GM19351 (cell line): ENCODE results near the gene CBX4.

Source experiments
- ATAC-seq: cut with Tn5 transposase; IDR thresholded peaks from one replicate; pipeline ENCODE4 v1.9.1; 2021; ENCODE audit warnings: mild to moderate bottlenecking, moderate library complexity; ENCODE audit not compliant: unreplicated experiment

Gene CBX4

DNA sequence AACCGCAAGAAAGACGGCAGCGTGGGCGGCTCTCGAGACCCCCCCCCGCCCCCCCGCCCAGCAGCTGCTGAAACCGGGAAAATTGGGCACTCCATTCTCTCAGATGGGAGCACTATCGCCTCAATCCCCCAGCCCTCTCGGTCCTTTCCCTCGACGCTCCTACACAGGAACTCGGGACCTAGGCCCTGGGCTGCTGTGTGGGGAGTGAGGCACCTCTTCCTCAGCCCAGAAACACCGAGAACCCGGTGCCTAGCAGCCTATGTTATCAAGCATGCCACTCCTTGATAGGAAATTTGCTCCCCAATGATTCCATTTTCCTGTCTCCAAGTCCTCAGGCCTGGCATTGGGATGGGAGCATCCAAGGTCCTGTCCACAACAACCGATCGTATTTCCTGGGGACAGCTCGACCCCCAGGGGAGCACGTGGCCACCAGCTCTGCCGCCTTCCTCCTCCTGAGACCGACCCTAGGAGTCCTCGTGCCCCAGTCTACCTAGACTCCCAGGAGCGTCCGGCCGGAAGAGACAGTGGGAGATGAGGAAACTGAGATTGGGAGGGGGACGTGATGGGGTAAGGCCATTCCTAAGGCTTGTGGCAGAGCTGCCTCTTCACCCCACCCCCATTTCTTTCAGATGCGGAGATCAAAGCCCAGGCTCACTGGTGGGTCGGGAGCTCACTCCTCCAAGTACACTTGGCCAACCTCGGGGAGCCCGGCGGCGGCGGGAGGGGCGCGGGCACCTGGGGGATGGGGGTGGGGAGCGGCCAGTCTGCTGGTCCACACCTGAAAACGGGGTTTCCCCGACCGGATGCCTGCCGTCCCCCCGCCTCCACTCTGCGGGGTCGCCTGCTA lies 24.9 kb downstream of the CBX4 start:
- ATAC-seq, result no peak

DNA sequence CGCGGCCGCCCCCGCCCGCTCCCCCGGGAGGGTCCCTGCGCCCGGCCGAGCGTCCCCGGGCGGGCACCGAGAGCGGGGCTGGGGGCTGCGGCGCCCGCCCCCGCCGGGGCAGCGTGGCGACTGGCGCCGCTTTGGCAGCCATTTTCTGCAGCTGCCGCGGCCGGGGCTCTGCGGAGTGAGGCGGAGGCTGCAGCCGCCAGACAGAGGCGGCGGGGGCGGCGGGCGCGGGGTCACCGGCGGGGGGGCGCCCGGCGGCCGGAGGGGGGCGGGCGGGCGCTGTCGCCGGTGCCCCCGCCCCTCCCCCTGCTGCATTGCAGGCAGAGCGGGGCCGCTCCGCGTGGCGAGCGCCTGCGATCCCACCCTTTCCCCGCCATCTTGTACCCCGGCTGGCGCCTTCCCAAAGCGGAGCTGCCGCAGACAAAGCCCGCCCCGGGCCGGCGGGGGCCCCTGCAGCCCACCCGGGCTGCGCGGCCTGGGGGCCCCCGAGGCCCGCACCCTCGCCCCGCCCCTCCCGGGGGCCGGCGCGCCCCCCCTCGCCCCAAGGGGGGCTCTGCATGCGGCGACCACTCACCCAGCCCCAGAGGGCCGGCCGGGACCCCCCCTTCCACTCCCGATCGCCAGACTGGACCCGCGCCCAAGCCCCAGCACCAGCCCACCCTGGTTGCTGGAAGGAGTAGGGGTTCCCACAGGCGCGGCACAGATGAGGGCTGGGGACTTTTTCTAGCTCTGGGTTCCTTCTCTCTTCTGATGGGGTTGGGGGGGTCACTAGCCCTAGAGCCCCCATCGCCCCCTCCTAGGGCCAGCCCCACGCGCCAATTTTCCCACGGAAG lies 25.7 kb downstream of the CBX4 start:
- no peak for ATAC-seq

DNA sequence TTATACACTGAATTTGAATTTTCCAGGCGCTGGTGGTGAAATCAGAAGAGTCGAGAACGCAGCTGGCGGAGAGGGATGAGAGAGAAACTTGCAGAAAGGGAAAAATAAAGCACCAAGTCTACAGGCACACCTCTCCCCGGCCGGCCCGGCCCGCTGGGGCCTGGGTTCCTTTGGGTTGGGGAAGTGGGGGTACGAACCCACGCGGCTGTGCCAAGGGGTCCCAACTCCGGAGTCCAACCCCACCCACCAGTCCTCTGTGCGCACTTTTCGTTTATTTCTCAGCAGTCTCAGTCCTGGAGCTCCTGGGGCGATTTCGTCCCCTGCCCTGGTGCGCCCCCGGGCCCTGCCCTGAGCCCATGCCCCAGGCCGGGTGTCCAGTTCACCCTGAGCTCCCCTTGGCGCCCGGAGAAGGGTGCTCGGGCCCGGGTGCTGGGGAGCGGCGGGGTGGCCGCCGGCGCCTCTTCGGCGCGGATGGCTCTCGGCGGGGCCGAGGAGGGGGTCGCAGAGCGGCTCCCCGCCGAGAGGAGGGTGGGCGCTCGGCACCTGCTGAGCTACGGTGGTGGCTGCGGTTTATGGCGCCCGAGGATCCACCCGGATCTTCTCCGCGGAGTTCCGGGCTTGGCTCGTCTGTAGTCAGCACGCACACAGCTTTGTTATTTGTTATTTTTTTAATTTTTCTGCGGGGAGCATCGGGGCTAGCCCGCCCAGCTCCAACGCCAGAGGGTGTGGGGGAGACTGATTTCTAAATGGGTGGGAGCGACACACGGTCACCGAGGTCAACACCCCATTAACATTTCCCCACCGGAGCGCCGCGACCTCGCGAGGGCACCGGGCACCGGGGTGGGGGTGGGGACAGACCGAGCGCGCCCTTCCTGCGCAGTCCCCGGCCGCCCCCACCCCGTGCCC lies 26.6 kb downstream of the CBX4 start:
- no peak for ATAC-seq

DNA sequence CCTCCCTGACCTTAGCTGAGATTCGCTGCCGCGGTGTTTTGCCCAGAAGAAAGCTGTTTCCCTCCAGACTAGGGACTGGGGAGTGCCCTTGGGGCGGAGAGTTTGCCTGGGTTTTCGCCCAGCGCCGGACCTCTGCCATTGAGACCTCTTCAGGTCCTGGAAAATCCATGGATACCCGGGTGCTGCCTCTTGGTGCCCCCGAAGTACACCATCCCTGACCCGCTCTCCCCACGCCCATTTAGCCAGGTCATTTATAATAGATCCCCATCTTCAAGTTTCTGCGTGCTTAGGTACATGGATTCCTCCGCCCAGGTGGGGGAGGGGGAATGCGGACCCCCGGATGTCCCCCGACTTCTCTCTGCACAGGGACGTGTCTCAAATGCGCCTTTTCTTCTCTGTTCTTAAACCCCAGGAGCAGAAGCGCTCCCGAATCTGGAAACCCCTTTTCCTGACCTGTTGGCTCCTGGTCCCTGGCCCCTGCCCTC lies 27.3 kb downstream of the CBX4 start:
- ATAC-seq, result no peak

DNA sequence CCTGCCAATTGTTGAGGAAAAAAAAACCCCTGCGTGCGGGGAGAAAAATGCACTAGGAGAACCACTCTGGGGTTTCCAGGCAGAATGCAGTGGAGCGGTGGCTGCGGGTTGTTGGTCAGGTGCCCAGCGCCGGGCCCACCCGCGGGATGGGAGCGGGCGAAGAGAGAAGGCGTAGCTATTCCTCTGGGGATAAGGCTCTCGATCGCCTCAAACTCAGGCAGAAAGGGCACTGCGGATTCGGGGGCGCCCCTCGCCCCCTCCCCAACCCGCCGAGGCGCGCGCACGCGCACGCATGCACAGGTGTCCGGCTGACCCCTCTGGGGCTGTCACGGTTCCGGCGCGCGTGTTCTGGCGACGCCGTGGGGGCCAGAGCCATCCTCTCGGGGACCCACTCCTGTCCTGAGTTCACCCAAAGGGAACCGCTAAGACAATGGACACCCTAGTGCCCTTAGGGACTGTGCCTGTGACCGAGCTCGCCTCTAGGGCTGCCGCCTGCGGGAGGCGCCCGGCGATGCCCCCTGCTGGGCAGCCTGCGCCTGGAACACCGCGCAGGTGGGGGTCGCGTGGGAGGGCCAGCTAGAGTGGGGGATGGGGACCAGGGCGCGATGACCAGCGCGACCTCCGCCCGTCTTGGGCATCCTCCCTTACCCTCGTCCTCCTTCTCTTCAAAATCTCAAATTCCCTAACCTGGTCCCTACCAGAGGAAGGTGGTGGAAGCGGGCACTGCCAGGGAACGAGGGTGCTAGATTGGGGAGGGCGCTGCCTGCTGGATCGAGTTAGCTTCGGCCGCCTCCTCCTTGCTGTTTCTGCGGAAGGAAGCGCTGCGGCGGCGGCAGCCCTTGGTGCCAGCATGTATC lies 28.0 kb downstream of the CBX4 start:
- no peak for ATAC-seq

DNA sequence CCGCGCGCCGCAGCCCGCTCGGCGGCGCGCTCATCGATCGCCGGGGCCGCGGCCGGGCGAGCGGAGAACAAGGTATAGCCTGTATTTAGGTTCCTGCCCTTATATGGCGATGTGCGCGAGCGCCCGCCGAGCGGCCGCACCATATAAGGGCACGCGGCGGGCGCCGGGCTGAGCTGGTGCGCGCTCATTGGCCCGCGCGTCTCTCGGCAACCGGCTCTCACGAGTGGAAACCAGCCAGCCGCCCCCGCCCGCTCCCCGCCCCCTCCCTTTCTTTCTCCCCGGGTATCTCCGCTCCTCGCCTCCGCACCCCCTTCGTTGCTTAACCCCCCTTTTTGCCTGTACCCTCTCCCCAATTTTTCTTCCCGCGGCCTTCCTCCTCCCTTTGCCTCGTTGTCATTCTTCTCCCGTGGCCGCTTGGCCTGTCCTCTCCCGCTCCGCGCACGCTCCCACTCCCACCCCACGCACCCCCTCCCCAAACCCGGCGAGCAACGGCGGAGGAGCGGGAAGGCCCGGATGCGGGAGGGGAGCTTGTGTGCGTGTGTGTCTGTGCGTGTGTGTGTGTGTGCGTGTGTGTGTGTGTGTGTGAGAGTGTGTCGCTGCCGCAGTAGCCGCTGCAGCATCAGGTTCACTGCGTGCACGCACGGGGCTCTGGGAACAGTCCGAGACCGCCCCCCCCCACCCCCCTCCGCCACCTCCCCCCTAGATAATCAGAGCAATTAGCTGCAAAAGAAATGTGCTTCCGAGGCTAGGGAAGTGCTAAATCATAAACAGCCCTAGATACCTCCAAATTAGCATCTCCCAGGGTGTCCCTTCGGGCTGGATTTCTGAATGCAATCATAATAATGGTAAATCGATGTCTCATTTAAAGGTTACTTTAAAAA lies 28.9 kb downstream of the CBX4 start:
- ATAC-seq, result peak; percentile 86

DNA sequence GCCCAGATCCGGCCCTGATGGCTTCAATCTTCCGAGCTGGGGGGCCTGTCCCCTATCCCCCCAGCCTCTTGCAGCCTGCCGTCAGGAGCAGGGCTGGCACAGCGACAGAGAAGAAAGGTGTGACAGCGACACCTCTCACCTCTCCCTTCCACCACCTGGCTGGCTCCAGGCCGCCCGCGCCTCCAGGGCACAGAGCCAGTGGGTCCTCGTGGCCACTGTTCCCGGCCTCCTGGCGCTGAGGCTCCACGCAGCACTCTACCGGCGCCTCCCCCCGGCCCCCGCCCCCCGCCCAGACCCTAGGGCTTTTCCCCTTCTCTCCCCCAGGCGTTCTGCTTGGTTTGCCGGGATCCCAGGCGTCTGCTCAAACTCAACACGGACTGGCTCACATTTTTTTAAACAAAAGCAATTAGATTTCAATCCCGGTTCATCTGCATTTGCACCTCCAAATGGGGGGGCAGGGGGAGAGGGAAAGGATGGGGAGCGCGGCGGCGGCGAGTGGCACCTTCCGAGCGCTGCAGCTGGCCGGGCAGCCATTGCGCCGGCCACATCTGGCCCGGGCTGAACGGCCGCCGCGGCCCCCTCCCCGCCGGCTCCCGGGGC lies 29.6 kb downstream of the CBX4 start:
- ATAC-seq, result no peak

DNA sequence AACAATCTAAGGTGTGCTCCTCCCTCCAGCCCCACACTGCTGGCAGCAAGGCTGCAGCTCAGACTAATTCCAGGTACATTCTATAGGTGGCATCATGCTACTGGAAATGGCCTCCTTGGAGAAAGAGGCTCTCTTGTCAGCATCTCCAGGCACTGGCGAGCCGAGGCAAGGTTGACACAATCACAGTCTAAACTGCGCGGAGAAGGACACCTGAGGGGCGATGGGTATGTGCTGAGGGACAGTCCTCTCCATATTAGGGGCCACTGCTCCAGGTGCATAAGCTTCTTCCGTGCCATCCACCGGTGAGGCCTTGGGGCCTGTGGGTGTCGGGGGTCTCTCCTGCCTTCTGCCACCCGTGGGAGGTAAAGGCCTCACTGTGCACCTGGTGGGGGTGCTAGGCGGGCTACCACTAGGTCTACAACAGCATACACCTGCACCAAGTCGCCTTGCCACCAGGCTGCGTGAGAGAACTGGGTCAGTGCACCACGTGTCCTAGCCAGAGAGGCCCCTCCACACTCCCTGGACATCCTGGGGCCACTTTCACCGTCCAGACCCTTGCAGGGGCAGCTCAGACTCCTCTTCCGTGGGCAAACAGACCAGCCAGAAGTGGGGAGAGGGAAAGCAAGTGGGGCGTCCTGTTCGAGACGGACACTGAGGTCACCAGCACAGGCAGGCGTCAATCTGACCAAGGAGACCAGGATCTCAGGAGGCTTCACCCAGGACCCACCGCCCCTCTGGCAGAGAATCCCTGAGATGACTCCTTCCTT lies 30.3 kb downstream of the CBX4 start:
- ATAC-seq, result no peak

DNA sequence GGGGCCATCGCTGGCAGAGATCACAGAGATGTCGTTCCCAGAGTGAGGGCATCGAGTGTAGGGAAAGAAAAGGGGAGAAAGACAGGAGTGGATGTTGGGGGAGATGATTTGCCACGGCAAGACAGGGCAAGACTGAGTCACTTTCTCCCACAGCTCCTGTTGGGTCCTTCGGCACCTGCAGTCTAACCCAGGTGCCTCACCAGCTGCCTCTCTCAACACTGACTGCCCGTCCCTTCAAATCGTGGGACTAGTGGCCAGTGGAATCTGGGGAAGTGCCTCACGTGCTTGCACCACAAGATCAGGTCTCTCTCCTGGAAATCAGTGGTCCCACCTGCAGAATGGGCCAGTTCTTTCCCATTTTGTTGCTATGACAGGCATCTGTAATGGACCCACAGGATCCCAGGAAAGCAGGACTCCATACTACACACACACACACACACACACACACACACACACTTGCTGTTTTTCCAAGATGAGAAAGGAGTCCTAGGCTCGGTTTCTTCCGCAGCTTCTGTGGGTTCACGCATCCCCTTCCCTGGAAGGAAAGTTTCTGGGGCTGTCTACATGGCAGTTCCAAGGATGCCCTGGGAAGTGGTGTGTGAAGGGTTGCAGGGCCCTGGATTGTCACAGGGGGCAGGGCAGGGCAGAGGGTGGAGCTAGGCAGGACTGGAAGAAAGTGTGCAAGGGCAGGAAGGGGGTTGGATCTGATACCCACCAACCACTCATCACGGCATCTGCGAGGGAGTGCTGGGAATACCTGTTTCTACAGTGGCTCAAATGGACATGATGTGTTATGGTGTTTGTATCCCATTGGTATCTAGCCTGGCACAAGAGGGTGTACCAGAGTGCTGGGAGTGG lies 32.1 kb downstream of the CBX4 start:
- ATAC-seq, result no peak

DNA sequence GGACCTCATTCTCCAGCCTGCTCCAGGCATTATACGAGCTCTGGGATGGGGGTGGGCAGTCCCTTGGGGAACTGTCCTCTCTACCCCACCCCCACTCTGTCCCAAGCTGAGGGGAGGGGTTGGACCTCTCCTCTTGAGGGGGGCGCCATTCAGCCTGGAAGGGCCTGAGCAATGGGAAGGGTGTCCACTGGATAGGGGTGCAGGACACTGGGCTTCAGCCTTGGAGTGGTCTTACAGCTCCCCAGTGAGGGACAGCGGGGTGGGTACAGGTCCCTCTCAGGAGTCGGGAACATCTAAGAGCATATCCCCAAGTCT lies 32.8 kb downstream of the CBX4 start:
- ATAC-seq, result no peak

DNA sequence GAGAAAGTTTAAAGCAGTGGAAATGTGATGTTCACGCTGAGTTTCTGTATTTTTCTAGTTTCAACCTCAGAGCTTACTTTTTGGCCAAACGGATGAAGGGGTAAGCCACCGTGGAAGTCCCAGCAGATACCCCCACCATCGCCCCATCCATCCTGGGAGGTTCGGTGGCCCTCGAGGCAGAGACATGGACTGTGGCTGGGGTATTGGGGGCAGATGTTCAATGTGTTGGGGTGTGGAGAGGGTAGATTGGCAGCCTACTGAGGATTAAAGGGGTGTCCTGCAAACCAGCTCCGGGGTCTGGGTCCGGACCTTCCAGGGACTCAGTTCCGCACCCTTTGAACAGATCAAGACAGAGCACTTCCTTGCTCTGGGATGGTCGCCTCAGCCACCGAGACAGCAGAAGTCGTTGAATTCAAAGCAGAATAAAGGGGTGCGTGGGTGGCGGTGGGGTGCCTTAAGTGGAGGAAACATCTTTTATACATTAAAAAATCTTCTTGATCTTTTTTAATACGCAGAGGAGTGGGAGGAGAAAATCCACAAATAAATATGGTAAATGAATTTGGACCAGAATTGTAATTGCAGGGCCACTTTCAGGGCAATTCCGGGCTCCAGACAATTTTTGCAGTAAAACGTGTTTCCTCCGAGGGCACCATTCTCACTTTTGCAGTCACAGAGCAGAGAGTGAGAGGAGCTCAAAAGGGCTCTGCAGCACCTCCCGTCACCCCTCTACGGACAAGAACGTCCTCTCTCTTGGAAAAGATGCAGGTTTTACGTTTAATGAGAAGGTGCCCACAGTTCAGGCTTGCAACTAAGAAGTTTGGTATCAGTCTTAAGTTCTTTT lies 34.2 kb downstream of the CBX4 start:
- ATAC-seq, result no peak

DNA sequence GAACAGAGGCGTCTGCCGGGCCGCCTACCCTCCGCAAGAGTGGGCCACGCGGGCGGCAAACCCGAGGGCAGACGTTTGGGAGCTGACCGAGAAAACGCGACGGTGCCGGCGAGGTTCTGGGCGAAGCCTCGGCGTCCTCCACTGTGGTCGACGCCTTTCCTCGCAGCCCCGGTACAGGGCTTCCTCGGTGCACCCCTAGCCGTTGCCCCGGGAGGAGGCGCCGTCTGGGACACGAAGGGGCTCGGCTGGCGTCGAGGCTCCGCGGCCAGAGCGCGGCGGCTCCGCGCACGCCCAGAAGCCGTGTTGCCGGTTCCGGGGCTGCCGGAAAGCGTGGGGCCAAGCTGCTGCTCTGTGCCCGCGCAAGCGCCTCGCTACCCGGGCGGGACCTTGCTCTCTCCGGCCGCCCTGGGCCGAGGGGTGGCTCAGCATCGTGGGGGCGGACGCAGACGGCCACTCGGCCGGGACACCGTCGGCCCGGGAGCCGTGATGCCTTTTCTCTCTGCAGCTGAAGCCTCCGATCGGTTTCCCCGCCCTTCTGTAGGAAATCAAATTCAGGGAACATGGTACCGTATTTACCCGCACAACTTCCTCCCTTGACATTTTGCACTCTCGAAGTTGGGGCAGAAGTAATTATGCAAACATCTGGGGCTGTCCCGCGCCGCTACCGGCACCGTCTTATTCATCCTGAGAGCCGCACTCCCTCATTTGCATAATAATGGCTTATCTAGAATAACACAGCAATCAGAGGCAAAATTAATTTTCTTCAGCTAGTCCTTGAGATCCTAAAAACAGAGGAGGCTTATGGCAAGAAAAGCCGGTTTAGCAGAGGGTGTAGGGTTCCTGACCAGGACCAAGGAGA lies 35.0 kb downstream of the CBX4 start:
- peak; percentile 76 for ATAC-seq

DNA sequence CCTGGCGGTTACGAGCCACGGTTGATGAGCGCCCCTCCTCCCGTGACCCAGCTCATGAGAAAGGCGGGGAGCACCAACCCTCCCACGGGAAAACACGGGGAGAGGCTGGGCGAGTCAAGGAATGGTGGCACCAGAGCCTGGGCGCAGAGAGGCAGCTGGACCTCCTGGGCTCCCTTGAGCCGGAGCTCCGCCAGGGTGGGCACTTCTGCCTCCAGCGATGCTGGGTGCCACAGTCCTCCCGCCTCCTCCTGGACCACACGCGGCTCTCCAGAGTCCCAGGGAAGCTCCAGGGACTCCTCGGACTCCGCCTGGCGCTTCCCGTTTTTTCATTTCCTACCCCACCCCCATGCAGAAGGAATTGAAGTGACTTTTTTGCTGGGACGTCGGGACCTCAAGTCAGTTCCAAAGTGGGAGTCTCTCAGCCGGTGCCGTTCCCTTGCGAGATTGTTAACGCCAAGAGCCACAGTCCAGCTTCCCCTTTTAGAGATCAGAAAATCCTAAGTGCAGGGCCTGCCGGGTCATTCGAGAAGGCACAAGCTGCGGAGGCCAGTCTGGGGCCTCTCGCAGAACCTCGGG lies 35.7 kb downstream of the CBX4 start:
- no peak for ATAC-seq

DNA sequence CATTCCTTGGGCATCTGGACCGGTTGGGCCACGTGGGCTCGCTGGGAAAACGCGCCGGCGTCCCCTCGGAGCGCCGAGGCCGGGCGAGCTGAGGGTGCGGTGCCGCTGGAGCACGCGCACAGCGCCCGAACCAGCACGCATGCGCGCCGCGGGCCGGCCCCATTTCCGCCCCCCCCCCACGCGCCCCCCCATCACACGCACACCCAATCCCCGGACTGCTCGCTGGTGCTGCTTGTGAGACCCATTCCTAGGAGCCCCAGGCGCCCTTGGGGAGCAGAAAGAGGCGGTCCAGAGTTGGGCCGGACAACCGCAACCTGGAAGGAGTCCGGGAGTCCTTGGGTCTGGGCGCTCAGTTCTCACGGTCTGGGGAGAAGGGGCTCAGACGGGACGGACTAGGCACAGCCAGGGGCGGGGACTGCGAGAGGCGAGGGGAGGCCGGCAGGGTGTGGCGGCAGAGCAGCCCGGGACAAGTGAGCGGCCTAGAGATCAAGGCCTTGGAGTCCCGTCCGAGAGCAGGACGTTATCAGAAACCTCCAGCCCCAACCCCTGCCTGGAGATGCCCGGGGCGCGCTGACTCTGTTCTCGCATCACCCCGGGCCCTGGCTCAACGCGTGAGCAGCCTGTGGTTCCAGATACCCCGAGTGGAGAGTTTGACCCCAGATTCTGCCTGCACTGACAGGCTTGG lies 36.4 kb downstream of the CBX4 start:
- no peak for ATAC-seq
